Endodermal cell (in vitro differentiated cells): ENCODE results near the gene GSTT2. TPM values are rescaled to one million over a fixed set of nuclear protein-coding genes. Genes with fewer than 3 reads are reported as not detected.
A peak's percentile ranks its signal among the peaks of the same experiment; 100 is the strongest.
"Not testable (repeated sequence)": the region's sequence is repeated elsewhere in the genome, so short reads cannot be mapped to it uniquely, and the experiment has no call there.

Experiments used
- DNase-seq: peaks from one replicate; pipeline ENCODE4 v3.0.0-alpha.2; 2017
- H3K27ac ChIP-seq: 2 replicates; pipeline ENCODE4 v1.5.1; 2013; ENCODE audit warnings: mild to moderate bottlenecking, low read depth, low read length, moderate library complexity
- H3K27me3 ChIP-seq: 2 replicates; pipeline ENCODE4 v1.6.1; 2013; ENCODE audit warnings: mild to moderate bottlenecking, low read length, moderate library complexity; ENCODE audit not compliant: insufficient read depth, control insufficient read depth, poor library complexity, severe bottlenecking
- H3K36me3 ChIP-seq: 2 replicates; pipeline ENCODE4 v1.7.0; 2013; ENCODE audit warnings: mild to moderate bottlenecking, low read length, moderate library complexity; ENCODE audit not compliant: control insufficient read depth, insufficient read depth
- H3K4me1 ChIP-seq: one replicate; pipeline ENCODE4 v1.7.0; 2013; ENCODE audit warnings: low read length; ENCODE audit not compliant: control insufficient read depth, insufficient read depth
- H3K4me3 ChIP-seq: 2 replicates; pipeline ENCODE4 v1.5.1; 2013; ENCODE audit warnings: mild to moderate bottlenecking, low read length, moderate library complexity
- H3K9ac ChIP-seq: 2 replicates; pipeline ENCODE4 v1.6.1; 2013; ENCODE audit warnings: mild to moderate bottlenecking, low read length, moderate library complexity; ENCODE audit not compliant: poor library complexity, severe bottlenecking; ENCODE audit errors: extremely low read depth
- H3K9me3 ChIP-seq: 2 replicates; pipeline ENCODE4 v1.6.1; 2013; ENCODE audit warnings: mild to moderate bottlenecking, low read length, moderate library complexity; ENCODE audit not compliant: control insufficient read depth
- H3K27ac Mint-ChIP-seq: 2 replicates; pipeline ENCODE4 v1.8.0; 2020; ENCODE audit warnings: mixed read lengths
- H3K27me3 Mint-ChIP-seq: 2 replicates; pipeline ENCODE4 v1.8.0; 2021; ENCODE audit warnings: mild to moderate bottlenecking, mixed read lengths; ENCODE audit not compliant: insufficient read depth
- H3K36me3 Mint-ChIP-seq: 2 replicates; pipeline ENCODE4 v1.8.0; 2020; ENCODE audit warnings: low read depth, mixed read lengths
- H3K4me1 Mint-ChIP-seq: 2 replicates; pipeline ENCODE4 v1.8.0; 2020; ENCODE audit warnings: mixed read lengths
- H3K4me3 Mint-ChIP-seq: 2 replicates; pipeline ENCODE4 v1.8.0; 2020; ENCODE audit warnings: mild to moderate bottlenecking, moderate library complexity, mixed read lengths
- H3K9me3 Mint-ChIP-seq: 2 replicates; pipeline ENCODE4 v1.8.0; 2020; ENCODE audit warnings: mild to moderate bottlenecking, mixed read lengths
- WGBS, 2 experiments: methylation state at CpG; one replicate each; pipeline versions ENCODE4 v1.1.5 to v1.1.7; 2013; ENCODE audit warnings: missing lambda C conversion rate in 2 of 2, mixed read lengths in 1 of 2; ENCODE audit not compliant: insufficient coverage in 1 of 2, insufficient read length in 1 of 2; 5-methylcytosine and 5-hydroxymethylcytosine counted together
- total RNA-seq, 2 donors: library from RNA; stranded (reverse); fragmentation: NEBNext Ultra II Directional in 1 of 2; extraction: Animal tissue kit (Norgen Biotek cat#: 25700) in 1 of 2; gene quantifications; 2 replicates in 1 of 2; 3 replicates in 1 of 2; pipeline ENCODE4 v1.2.1, GENCODE V29; 2021
- TF ChIP-seq, protein P1 (sequence below): fragments of 200-600 bp; sonication (generic); conservative IDR thresholded peaks from 2 replicates; pipeline ENCODE4 v1.5.0; 2021; ENCODE audit warnings: antibody characterized with exemption, mild to moderate bottlenecking

GSTT2 gene
- total RNA-seq, 2 donors from 2014 or later = 0.51 to 3.7 TPM

DNA sequence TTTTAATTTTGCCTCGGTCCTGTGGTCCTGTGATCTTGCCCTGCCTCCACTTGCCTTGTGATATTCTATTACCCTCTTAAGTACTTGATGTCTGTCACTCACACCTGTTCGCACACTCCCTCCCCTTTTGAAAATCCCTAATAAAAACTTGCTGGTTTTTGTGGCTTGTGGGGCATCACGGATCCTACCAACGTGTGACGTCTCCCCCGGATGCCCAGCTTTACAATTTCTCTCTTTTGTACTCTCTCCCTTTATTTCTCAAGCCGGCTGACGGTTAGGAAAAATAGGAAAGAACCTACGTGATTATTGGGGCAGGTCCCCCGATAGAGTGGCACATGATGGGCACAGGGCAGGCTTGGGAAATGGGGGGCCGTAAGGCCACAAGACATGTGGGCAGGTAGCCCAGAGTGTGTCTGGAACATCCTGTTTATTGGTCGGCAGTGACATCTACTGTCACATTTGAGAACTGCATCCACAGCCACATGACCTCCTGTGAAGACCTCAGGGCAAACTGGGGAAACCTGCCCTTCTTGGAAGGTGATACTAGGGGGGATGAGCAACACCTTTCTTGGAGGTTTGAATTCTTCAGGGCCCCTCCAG is 23.5 kb upstream of the GSTT2 start:
- H3K36me3 ChIP-seq, H3K27me3 Mint-ChIP-seq, H3K4me1 Mint-ChIP-seq, H3K27me3 ChIP-seq, H3K36me3 Mint-ChIP-seq, H3K4me1 ChIP-seq, H3K9ac ChIP-seq, H3K9me3 Mint-ChIP-seq, H3K9me3 ChIP-seq, H3K4me3 ChIP-seq, H3K27ac ChIP-seq: not testable (repeated sequence)
- Mint-ChIP-seq H3K27ac (peak overlapping the region; percentile 93), H3K4me3 (peak overlapping the region; percentile 14)
- TF ChIP-seq, protein P1, sequence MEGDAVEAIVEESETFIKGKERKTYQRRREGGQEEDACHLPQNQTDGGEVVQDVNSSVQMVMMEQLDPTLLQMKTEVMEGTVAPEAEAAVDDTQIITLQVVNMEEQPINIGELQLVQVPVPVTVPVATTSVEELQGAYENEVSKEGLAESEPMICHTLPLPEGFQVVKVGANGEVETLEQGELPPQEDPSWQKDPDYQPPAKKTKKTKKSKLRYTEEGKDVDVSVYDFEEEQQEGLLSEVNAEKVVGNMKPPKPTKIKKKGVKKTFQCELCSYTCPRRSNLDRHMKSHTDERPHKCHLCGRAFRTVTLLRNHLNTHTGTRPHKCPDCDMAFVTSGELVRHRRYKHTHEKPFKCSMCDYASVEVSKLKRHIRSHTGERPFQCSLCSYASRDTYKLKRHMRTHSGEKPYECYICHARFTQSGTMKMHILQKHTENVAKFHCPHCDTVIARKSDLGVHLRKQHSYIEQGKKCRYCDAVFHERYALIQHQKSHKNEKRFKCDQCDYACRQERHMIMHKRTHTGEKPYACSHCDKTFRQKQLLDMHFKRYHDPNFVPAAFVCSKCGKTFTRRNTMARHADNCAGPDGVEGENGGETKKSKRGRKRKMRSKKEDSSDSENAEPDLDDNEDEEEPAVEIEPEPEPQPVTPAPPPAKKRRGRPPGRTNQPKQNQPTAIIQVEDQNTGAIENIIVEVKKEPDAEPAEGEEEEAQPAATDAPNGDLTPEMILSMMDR = peak; percentile 88
- 20 to 23% methylated on average over 1 to 12 of the region's 12 CpGs for WGBS, 2 experiments
- peak; percentile 97 for DNase-seq

DNA sequence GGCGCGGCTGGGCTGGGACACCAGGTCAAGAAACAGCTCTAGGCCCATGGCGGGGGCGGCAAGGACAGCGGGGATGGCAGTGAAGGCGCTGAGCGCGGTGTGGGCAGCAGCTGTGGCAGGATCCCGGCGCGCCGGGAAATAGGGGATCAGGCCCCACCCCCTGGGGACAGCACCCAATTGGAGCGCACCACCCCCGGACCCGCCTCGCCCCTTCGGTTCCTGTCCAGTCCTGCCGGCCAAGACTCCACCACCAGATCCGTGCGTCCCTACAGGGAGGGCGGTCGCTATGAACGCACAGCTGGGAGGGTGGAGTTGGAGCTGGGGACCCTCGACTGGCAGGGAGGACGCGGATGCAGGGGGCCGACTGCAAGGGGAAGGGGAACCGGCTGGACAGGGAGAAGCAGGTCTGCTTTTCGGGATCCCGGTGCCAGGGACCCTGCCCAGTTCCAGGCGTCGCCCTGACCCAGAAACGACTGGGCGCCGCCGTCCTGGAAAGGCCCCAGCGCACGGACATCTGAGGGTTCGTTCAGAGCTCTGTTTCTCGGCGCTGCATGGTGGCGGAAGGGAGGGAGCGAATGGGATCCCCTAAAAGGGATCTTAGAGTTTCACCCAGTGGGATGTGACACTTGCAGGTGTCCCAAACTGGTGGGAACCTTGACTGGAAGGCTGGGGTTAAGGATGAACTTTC is 18.7 kb upstream of the GSTT2 start, which contains the start of gene GSTT2B:
Gene GSTT2B, minus strand, starts transcription at position 112 of the 688 bp plus-strand sequence. Its CDS starts 64 bp downstream, at position 48.
- not testable (repeated sequence) for H3K9ac ChIP-seq, H3K27ac Mint-ChIP-seq, H3K4me1 ChIP-seq, H3K9me3 ChIP-seq, DNase-seq, H3K36me3 ChIP-seq, H3K4me3 ChIP-seq, H3K36me3 Mint-ChIP-seq, H3K27ac ChIP-seq, H3K27me3 Mint-ChIP-seq, H3K4me3 Mint-ChIP-seq, H3K9me3 Mint-ChIP-seq, H3K4me1 Mint-ChIP-seq, H3K27me3 ChIP-seq
- no CpG with 5 or more reads among the region's 43 CpGs for WGBS, 2 experiments

DNA sequence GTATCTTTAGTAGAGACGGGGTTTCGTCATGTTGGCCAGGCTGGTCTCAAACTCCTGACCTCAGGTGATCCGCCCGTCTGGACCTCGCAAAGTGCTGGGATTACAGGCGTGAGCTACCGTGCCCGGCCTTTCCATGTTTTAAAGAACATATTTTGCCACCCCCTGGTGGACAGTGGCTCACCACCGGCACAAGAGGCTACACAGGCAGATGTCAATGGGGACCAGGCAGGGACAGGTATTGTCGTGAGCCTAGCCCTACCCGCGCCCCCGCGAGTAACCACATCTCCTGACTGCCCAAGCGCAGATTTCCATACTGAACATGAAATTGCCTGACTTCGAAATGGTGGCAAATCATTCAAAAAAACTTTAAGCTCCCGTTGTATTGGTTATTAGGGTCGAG is 13.8 kb upstream of the GSTT2 start:
- H3K4me1 ChIP-seq, H3K27me3 ChIP-seq, H3K9me3 Mint-ChIP-seq, DNase-seq, H3K4me3 ChIP-seq, H3K9ac ChIP-seq, H3K4me1 Mint-ChIP-seq, H3K27ac ChIP-seq, H3K4me3 Mint-ChIP-seq, H3K27me3 Mint-ChIP-seq, H3K9me3 ChIP-seq, H3K27ac Mint-ChIP-seq: not testable (repeated sequence)
- peaks cover 22% of the 10 kb centered on the region for H3K36me3 Mint-ChIP-seq
- no CpG with 5 or more reads among the region's 18 CpGs for WGBS, 2 experiments
- peaks cover 22% of the 10 kb centered on the region for H3K36me3 ChIP-seq

DNA sequence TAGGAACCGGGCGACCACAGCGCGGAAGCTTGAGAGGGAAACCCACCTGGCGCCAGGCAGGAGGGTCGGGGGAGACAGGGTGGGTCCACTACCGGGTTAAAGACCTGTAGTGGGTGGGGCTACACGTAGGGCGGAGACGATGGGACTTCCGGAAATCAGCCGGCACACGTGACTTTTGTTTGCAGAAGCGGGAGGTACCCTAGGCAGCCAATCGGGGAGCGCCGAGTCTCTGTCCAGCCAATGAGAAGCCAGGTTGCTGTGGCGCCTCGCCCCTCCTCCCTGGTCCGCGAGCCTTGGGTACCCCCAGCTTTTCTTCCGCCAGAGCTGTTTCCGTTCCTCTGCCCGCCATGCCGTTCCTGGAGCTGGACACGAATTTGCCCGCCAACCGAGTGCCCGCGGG is 13.4 kb upstream of the GSTT2 start, which contains the start of gene DDTL:
Gene DDTL, plus strand, starts transcription at position 321 of the 400 bp plus-strand sequence. Its CDS starts 27 bp downstream, at position 348.
- not testable (repeated sequence) for H3K4me1 Mint-ChIP-seq, H3K9me3 Mint-ChIP-seq, H3K27me3 Mint-ChIP-seq, H3K4me3 ChIP-seq, H3K4me1 ChIP-seq, H3K27ac ChIP-seq, H3K4me3 Mint-ChIP-seq, DNase-seq, H3K9me3 ChIP-seq, H3K27ac Mint-ChIP-seq, H3K9ac ChIP-seq, H3K27me3 ChIP-seq
- WGBS, 2 experiments = no CpG with 5 or more reads among the region's 30 CpGs
- peaks cover 26% of the 10 kb centered on the region for H3K36me3 ChIP-seq
- peaks cover 27% of the 10 kb centered on the region for H3K36me3 Mint-ChIP-seq
